Calu3 (cell line): ENCODE data around the gene SCRT2. TPM values are rescaled to one million over a fixed set of nuclear protein-coding genes. Genes with fewer than 3 reads are reported as not detected.

Experiments used
- BruUV-seq: library from RNA; stranded (reverse); fragments of 400-500 nt; replicated peaks from 2 replicates; lab custom pipeline; 2021; lab: Mats Ljungman, UMichigan
- CTCF ChIA-PET: fragments of 300-600 bp; sonication (Branson Sonifier 250); formaldehyde crosslinking; loops from one replicate; lab custom pipeline; 2022; ENCODE audit warnings: antibody characterized with exemption; lab: Charles Lee
- DNase-seq: peaks from one replicate; pipeline ENCODE4 v3.0.0; 2022
- H3K27ac Mint-ChIP-seq: one replicate; pipeline ENCODE4 v1.8.0; 2022; ENCODE audit warnings: mixed read lengths; ENCODE audit not compliant: unreplicated experiment
- H3K27me3 Mint-ChIP-seq: one replicate; pipeline ENCODE4 v1.8.0; 2022; ENCODE audit warnings: mixed read lengths; ENCODE audit not compliant: unreplicated experiment
- H3K36me3 Mint-ChIP-seq: one replicate; pipeline ENCODE4 v1.8.0; 2022; ENCODE audit warnings: mild to moderate bottlenecking, moderate library complexity, mixed read lengths; ENCODE audit not compliant: insufficient read depth, unreplicated experiment
- H3K4me1 Mint-ChIP-seq: one replicate; pipeline ENCODE4 v1.8.0; 2022; ENCODE audit warnings: mild to moderate bottlenecking, low read depth, mixed read lengths; ENCODE audit not compliant: unreplicated experiment
- H3K4me3 Mint-ChIP-seq: one replicate; pipeline ENCODE4 v1.8.0; 2022; ENCODE audit warnings: mild to moderate bottlenecking, low read depth, moderate library complexity, mixed read lengths; ENCODE audit not compliant: unreplicated experiment
- H3K9me3 Mint-ChIP-seq: one replicate; pipeline ENCODE4 v1.8.0; 2022; ENCODE audit warnings: low read depth, mixed read lengths; ENCODE audit not compliant: unreplicated experiment
- intact Hi-C: fragments of 100-400 bp; cut with micrococcal nuclease; formaldehyde crosslinking; loops from one replicate; pipeline ENCODE4 v1.10.0; 2022; ENCODE audit not compliant: unreplicated experiment
- total RNA-seq: library from RNA; stranded (reverse); gene quantifications from 2 replicates; pipeline ENCODE4 v1.2.3, GENCODE V29; 2022
- TF ChIP-seq, protein P1 (sequence below): fragments of 200-600 bp; IDR thresholded peaks from one replicate; pipeline ENCODE4 v1.8.0; 2022; ENCODE audit warnings: antibody characterized with exemption; ENCODE audit not compliant: unreplicated experiment

SCRT2 gene
- total RNA-seq, 1 experiment from 2014 or later: not detected

DNA sequence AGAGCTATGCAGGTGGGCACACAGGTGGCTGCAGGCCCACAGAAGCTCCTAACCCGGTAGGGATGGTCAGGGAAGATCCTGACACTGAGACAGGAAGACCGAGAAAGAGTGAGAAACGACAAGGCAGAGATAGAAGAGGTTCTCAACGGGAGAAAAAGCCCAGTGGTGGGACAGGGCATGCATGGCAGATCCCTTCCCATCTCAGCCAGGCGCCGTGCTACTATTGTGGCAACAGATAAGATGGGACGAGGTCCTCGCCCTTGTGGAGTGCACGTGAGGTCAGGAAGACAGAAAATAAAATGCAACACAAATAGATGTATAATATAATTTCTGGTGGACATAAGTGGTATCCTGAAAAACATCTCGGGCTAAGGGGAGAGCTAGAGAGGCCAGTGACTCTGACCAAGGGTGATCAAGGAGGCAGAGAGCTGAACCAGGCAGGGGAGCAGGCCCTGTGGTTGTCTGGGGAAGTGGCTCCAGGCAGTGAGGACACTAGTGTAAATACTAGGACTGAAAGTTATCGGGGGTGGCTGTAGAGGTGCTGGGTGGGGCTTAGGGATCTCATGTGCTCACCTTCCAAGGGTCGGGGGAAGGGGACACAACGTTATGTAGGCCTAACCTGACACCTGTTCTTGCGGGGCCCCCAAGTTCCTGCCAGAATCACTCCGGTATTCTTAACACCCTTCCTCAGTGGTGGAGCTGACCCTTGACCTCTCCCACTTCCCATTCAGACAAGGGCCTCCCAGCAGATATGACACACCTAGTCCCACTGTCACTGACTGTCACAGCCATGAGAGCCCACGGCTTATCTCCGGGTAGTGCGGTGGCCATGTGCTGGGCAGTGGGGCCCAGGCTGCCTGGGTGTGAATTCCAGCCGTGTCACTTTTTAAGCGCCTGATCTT is 23.6 kb downstream of the SCRT2 start:
- TF ChIP-seq, protein P1, sequence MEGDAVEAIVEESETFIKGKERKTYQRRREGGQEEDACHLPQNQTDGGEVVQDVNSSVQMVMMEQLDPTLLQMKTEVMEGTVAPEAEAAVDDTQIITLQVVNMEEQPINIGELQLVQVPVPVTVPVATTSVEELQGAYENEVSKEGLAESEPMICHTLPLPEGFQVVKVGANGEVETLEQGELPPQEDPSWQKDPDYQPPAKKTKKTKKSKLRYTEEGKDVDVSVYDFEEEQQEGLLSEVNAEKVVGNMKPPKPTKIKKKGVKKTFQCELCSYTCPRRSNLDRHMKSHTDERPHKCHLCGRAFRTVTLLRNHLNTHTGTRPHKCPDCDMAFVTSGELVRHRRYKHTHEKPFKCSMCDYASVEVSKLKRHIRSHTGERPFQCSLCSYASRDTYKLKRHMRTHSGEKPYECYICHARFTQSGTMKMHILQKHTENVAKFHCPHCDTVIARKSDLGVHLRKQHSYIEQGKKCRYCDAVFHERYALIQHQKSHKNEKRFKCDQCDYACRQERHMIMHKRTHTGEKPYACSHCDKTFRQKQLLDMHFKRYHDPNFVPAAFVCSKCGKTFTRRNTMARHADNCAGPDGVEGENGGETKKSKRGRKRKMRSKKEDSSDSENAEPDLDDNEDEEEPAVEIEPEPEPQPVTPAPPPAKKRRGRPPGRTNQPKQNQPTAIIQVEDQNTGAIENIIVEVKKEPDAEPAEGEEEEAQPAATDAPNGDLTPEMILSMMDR: no peak
- peaks cover 17% of the 10 kb centered on the region for H3K4me1 Mint-ChIP-seq
- no peaks in the 10 kb centered on the region for H3K9me3 Mint-ChIP-seq
- no TSS peak for BruUV-seq
- DNase-seq: no peak
- H3K27me3 Mint-ChIP-seq: peaks cover under 1% of the 10 kb centered on the region
- intact Hi-C loops: loop anchor here (5.0 kb wide), 1 partner anchor 85 kb away; no protein-coding TSS in a partner anchor
- CTCF ChIA-PET: interaction anchor here (0.6 to 0.9 kb wide), 2 partner anchors 15 to 167 kb away, joined by 3 to 4 read pairs; no protein-coding TSS in a partner anchor
- H3K27ac Mint-ChIP-seq: peak overlapping the region; percentile 19
- H3K36me3 Mint-ChIP-seq: peaks cover 29% of the 10 kb centered on the region
- peak overlapping the region; percentile 83 for H3K4me3 Mint-ChIP-seq

DNA sequence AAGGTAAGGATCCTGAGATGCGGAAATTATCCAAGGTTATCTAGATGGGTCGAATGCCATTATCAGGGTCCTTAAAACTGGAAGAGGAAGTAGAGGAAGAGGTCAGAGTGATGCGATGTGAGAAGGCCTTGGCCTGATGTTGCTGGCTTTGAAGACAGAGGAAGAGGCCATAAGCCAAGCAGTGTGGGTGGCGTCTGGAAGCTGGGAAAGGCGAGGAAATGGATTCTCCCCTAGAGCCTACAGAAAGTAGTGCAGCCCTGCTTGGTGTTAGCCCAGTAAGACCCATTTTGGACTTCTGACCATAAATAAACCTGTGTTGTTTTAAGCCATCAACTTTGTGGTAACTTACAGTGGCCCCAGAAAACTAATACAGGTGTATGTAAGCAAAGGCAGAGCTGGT is 24.6 kb downstream of the SCRT2 start:
- CTCF ChIA-PET: interaction anchor here (0.6 kb wide), 1 partner anchor 168 kb away, joined by 3 read pairs; no protein-coding TSS in a partner anchor
- TF ChIP-seq, protein P1: no peak
- Mint-ChIP-seq H3K36me3 (peaks cover 29% of the 10 kb centered on the region), H3K4me1 (peaks cover 17% of the 10 kb centered on the region), H3K9me3 (no peaks in the 10 kb centered on the region), H3K27ac (no peak overlapping the region), H3K27me3 (no peaks in the 10 kb centered on the region), H3K4me3 (no peak overlapping the region)
- intact Hi-C loops: loop anchor here (5.0 kb wide), 1 partner anchor 86 kb away; no protein-coding TSS in a partner anchor
- TSS peak; percentile 13 for BruUV-seq
- DNase-seq: no peak

DNA sequence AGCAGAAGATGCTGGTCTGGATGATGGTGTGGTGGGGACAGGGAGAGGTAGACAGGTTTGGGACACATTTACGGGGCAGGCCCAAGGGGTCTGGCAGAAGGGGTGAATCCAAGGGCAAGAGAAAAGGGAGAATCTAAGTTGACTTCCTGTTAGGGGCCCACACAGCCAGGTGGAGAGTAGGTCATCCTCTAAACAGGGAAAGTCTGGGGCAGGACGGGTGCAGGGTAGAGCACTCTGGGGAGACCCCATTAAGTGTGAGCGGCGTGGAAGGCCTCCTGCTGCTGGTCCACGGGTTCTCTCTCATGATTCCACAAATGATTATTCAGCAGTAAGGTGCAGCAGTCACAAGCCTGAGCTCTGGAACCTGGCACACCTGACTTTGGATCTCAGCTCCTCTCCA is 25.3 kb downstream of the SCRT2 start:
- Mint-ChIP-seq H3K4me1 (peaks cover 17% of the 10 kb centered on the region), H3K27me3 (no peaks in the 10 kb centered on the region), H3K4me3 (no peak overlapping the region), H3K27ac (no peak overlapping the region), H3K36me3 (peaks cover 25% of the 10 kb centered on the region), H3K9me3 (no peaks in the 10 kb centered on the region)
- CTCF ChIA-PET: no interaction called here
- no peak for DNase-seq
- no TSS peak for BruUV-seq
- intact Hi-C loops: loop anchor here (5.0 kb wide), 1 partner anchor 87 kb away; no protein-coding TSS in a partner anchor
- TF ChIP-seq, protein P1: no peak

DNA sequence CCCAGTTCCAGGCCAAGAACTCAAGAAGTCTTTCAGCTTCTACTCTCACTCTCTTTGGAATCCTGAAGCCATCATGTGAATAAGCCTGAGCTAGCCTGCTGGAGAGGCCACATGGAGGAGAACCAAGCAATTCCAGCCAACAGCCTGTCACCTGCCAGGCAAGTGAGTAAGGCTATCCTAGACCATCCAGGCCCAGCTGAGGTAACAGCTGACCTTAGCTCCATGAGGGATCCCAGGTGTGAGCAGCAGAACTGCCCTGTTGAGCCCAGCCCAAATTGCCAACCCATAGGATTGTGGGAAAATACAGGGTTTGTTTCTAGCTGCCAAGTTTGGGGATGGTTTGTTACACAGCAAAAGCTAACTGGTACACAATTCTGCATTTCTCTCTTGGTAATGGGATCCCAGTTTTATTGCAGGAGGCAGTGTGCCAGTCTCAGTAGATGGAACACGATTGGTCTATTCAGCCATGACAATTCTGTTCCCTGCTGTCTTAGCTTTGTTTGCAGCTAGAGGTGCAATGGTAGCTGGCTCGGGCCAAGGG is 28.1 kb downstream of the SCRT2 start:
- no peak overlapping the region for H3K27ac Mint-ChIP-seq
- H3K4me3 Mint-ChIP-seq: no peak overlapping the region
- no peak for DNase-seq
- H3K9me3 Mint-ChIP-seq: no peaks in the 10 kb centered on the region
- TF ChIP-seq, protein P1: no peak
- H3K27me3 Mint-ChIP-seq: no peaks in the 10 kb centered on the region
- H3K4me1 Mint-ChIP-seq: peaks cover 17% of the 10 kb centered on the region
- CTCF ChIA-PET: no interaction called here
- intact Hi-C loops: loop anchor here (10.0 kb wide), 1 partner anchor 293 kb away; no protein-coding TSS in a partner anchor
- no TSS peak for BruUV-seq
- H3K36me3 Mint-ChIP-seq: peaks cover 18% of the 10 kb centered on the region
